Activated CD8-positive, alpha-beta T cell treated with anti-CD3 and anti-CD28 coated beads for 36 hours (primary cell): Measurements from ENCODE around the gene KRT86. TPM values are rescaled to one million over a fixed set of nuclear protein-coding genes. Genes with fewer than 3 reads are reported as not detected.
A peak's percentile ranks its signal among the peaks of the same experiment; 100 is the strongest.
"Not testable (repeated sequence)": the region's sequence is repeated elsewhere in the genome, so short reads cannot be mapped to it uniquely, and the experiment has no call there.

Experiments
- ATAC-seq: fragments of 200-7000 bp; cut with Tn5 transposase; one replicate; pipeline ENCODE4 v1.10.0; 2021; ENCODE audit warnings: mild to moderate bottlenecking, moderate library complexity
- CTCF ChIA-PET: fragments of 350-600 bp; sonication (Branson Sonifier 250); formaldehyde crosslinking; loops from one replicate; lab custom pipeline; 2021; ENCODE audit warnings: antibody characterized with exemption; lab: Charles Lee
- POLR2A ChIA-PET: fragments of 350-600 bp; sonication (Branson Sonifier 250); formaldehyde crosslinking; loops from one replicate; lab custom pipeline; 2021; ENCODE audit warnings: antibody characterized with exemption; lab: Charles Lee
- DNase-seq: peaks from one replicate; pipeline ENCODE4 v3.0.0-alpha.2; 2020
- H3K27ac Mint-ChIP-seq: one replicate; pipeline ENCODE4 v1.8.0; 2021; ENCODE audit warnings: mild to moderate bottlenecking, mixed read lengths
- H3K27me3 Mint-ChIP-seq: one replicate; pipeline ENCODE4 v1.8.0; 2021; ENCODE audit warnings: mixed read lengths
- H3K36me3 Mint-ChIP-seq: one replicate; pipeline ENCODE4 v1.8.0; 2021; ENCODE audit warnings: low read depth, mixed read lengths
- H3K4me1 Mint-ChIP-seq: one replicate; pipeline ENCODE4 v1.8.0; 2021; ENCODE audit warnings: low read depth, mixed read lengths
- H3K4me3 Mint-ChIP-seq: one replicate; pipeline ENCODE4 v1.8.0; 2021; ENCODE audit warnings: mild to moderate bottlenecking, moderate library complexity, mixed read lengths
- H3K9me3 Mint-ChIP-seq: one replicate; pipeline ENCODE4 v1.8.0; 2021; ENCODE audit warnings: mixed read lengths
- CTCF ChIP-seq: fragments of 200-600 bp; IDR thresholded peaks from one replicate; pipeline ENCODE4 v1.8.0; 2022; ENCODE audit warnings: antibody characterized with exemption, mild to moderate bottlenecking
- intact Hi-C: fragments of 100-400 bp; cut with micrococcal nuclease; formaldehyde crosslinking; loops from one replicate; pipeline ENCODE4 v1.10.0; 2022
- total RNA-seq, 2 experiments: library from RNA; stranded (reverse); gene quantifications; one replicate each; pipeline ENCODE4 v1.2.3, GENCODE V29; 2021

Gene KRT86
- total RNA-seq, 2 experiments from 2014 or later, result not detected

- H3K27me3 Mint-ChIP-seq, result peaks cover 17% of the 10 kb centered on the region
- intact Hi-C loops, result no loop called here
- no peak overlapping the region for H3K27ac Mint-ChIP-seq
- H3K4me3 Mint-ChIP-seq, result no peak overlapping the region
- no peak for DNase-seq
- H3K4me1 Mint-ChIP-seq, result no peaks in the 10 kb centered on the region
- no peaks in the 10 kb centered on the region for H3K36me3 Mint-ChIP-seq
- H3K9me3 Mint-ChIP-seq, result no peaks in the 10 kb centered on the region
- ATAC-seq, result no peak
- ChIA-PET CTCF (interaction anchor here (0.8 to 5.0 kb wide), 2 partner anchors 17 kb away, joined by 3 to 32 read pairs; no protein-coding TSS in a partner anchor), POLR2A (interaction anchor here (0.6 kb wide), 1 partner anchor 222 kb away, joined by 3 read pairs; no protein-coding TSS in a partner anchor)
- no peak for TF ChIP-seq CTCF
Observed at GRCh38 chr12:52296572-52297215, 22.2 kb downstream of the KRT86 start.

GRCh38 chr12:52298677-52299190 lies 24.3 kb downstream of the KRT86 start:
- intact Hi-C loops, result no loop called here
- DNase-seq, result no peak
- ChIA-PET POLR2A (no interaction called here), CTCF (interaction anchor here (1.1 kb wide), 1 partner anchor 20 kb away, joined by 3 read pairs; no protein-coding TSS in a partner anchor)
- Mint-ChIP-seq H3K27me3 (peaks cover 11% of the 10 kb centered on the region), H3K9me3 (no peaks in the 10 kb centered on the region), H3K4me3 (no peak overlapping the region), H3K27ac (no peak overlapping the region), H3K36me3 (no peaks in the 10 kb centered on the region), H3K4me1 (no peaks in the 10 kb centered on the region)
- TF ChIP-seq CTCF, result no peak
- no peak for ATAC-seq

- Mint-ChIP-seq H3K4me3 (no peak overlapping the region), H3K27me3 (peaks cover 13% of the 10 kb centered on the region), H3K4me1 (peaks cover 12% of the 10 kb centered on the region), H3K9me3 (no peaks in the 10 kb centered on the region), H3K36me3 (no peaks in the 10 kb centered on the region), H3K27ac (no peak overlapping the region)
- intact Hi-C loops, result no loop called here
- TF ChIP-seq CTCF, result no peak
- DNase-seq, result no peak
- CTCF ChIA-PET, result no interaction called here
- POLR2A ChIA-PET, result no interaction called here
- no peak for ATAC-seq
Observed at GRCh38 chr12:52300796-52301691, 26.6 kb downstream of the KRT86 start.

- POLR2A ChIA-PET, intact Hi-C loops, ATAC-seq: not testable (repeated sequence)
Observed at GRCh38 chr12:52301721-52302120, 27.3 kb downstream of the KRT86 start.

GRCh38 chr12:52302242-52302914 lies 27.9 kb downstream of the KRT86 start:
- intact Hi-C loops, ATAC-seq, H3K4me3 Mint-ChIP-seq, H3K27ac Mint-ChIP-seq, POLR2A ChIA-PET, H3K9me3 Mint-ChIP-seq, DNase-seq, CTCF ChIA-PET, H3K36me3 Mint-ChIP-seq: not testable (repeated sequence)
- Mint-ChIP-seq H3K4me1 (peaks cover 12% of the 10 kb centered on the region), H3K27me3 (peaks cover 23% of the 10 kb centered on the region)

More at GRCh38 chr12:52301721-52302120, 27.3 kb downstream of the KRT86 start:
- H3K36me3 Mint-ChIP-seq, H3K4me3 Mint-ChIP-seq, DNase-seq, H3K9me3 Mint-ChIP-seq, CTCF ChIA-PET, H3K27ac Mint-ChIP-seq: not testable (repeated sequence)
- H3K4me1 Mint-ChIP-seq, result peaks cover 12% of the 10 kb centered on the region
- peaks cover 17% of the 10 kb centered on the region for H3K27me3 Mint-ChIP-seq

- H3K27ac Mint-ChIP-seq, H3K36me3 Mint-ChIP-seq, POLR2A ChIA-PET, H3K9me3 Mint-ChIP-seq, intact Hi-C loops, H3K4me3 Mint-ChIP-seq: not testable (repeated sequence)
- CTCF ChIA-PET, result interaction anchor here (2.0 kb wide), 1 partner anchor 10 kb away, joined by 5 read pairs; no protein-coding TSS in a partner anchor
- peak; percentile 70 for ATAC-seq
- Mint-ChIP-seq H3K4me1 (peaks cover 15% of the 10 kb centered on the region), H3K27me3 (peaks cover 39% of the 10 kb centered on the region)
- peak; percentile 63 for DNase-seq
Observed at GRCh38 chr12:52304941-52305411, 30.5 kb downstream of the KRT86 start.
